H1 (cell line): ENCODE results near the gene CDC27. TPM values are rescaled to one million over a fixed set of nuclear protein-coding genes. Genes with fewer than 3 reads are reported as not detected.

Experiments
- CTCF ChIA-PET: fragments of 300-600 bp; sonication (Branson Sonifier 250); formaldehyde crosslinking; loops from one replicate; lab custom pipeline; 2021; ENCODE audit not compliant: partially characterized antibody; lab: Charles Lee
- POLR2A ChIA-PET: fragments of 300-600 bp; sonication (Branson Sonifier 250); formaldehyde crosslinking; loops from one replicate; lab custom pipeline; 2021; ENCODE audit warnings: inconsistent platforms; ENCODE audit not compliant: partially characterized antibody; lab: Charles Lee
- DNase-seq, 2 experiments: peaks; one replicate each; pipeline versions ENCODE4 v3.0.0 to v3.0.0-alpha.2; 2010 to 2022; ENCODE audit warnings: low spot score in 2 of 2, low read depth in 1 of 2, mixed read lengths in 1 of 2
- FAIRE-seq: peaks from 2 replicates; lab custom pipeline; 2011; peaks lifted over from hg19 to GRCh38; lab: Jason Lieb, UNC
- H2AFZ ChIP-seq: 2 replicates; pipeline ENCODE4 v1.8.1; 2012; ENCODE audit warnings: low read length, inconsistent platforms
- H2AK5ac ChIP-seq: 2 replicates; pipeline ENCODE4 v1.6.1; 2013; ENCODE audit warnings: low read depth, low read length
- H2BK120ac ChIP-seq: replicated peaks from 2 replicates; pipeline ENCODE3; 2013; ENCODE audit warnings: low read depth, low read length, inconsistent platforms
- H2BK12ac ChIP-seq: 2 replicates; pipeline ENCODE4 v1.6.1; 2013; ENCODE audit warnings: low read depth, low read length
- H2BK15ac ChIP-seq: 2 replicates; pipeline ENCODE4 v1.6.1; 2013; ENCODE audit warnings: low read length
- H2BK20ac ChIP-seq: 2 replicates; pipeline ENCODE4 v1.6.1; 2013; ENCODE audit warnings: low read length
- H2BK5ac ChIP-seq: 2 replicates; pipeline ENCODE4 v1.6.1; 2013; ENCODE audit warnings: low read depth, low read length
- H3K14ac ChIP-seq: 2 replicates; pipeline ENCODE4 v1.6.1; 2013; ENCODE audit warnings: inconsistent platforms; ENCODE audit not compliant: insufficient read length
- H3K18ac ChIP-seq: 2 replicates; pipeline ENCODE4 v1.6.1; 2013; ENCODE audit warnings: low read length; ENCODE audit errors: extremely low read depth
- H3K23ac ChIP-seq: 2 replicates; pipeline ENCODE4 v1.6.1; 2013; ENCODE audit warnings: inconsistent platforms; ENCODE audit not compliant: insufficient read length
- H3K23me2 ChIP-seq: 2 replicates; pipeline ENCODE4 v1.6.1; 2013; ENCODE audit warnings: low read depth, low read length
- H3K27ac ChIP-seq: 2 replicates; pipeline ENCODE4 v1.6.1; 2011; ENCODE audit warnings: low read depth, low read length, inconsistent platforms
- H3K27me3 ChIP-seq, 4 experiments: replicated peaks in 1 of 4; 1 replicate in 1 of 4; 2 replicates in 3 of 4; pipeline versions ENCODE4 v1.6.1 to v1.8.1; 2011 to 2013; ENCODE audit warnings: low read length in 3 of 4, mild to moderate bottlenecking in 3 of 4, inconsistent platforms in 2 of 4, mixed read lengths in 2 of 4, moderate library complexity in 1 of 4; ENCODE audit not compliant: control insufficient read depth in 3 of 4, insufficient read depth in 3 of 4; ENCODE audit errors: extremely low read depth in 1 of 4
- H3K36me3 ChIP-seq, 4 experiments: 2 replicates each; pipeline versions ENCODE4 v1.6.1 to v1.8.1; 2011 to 2013; ENCODE audit warnings: mild to moderate bottlenecking in 4 of 4, low read length in 3 of 4, moderate library complexity in 2 of 4, control low read depth in 1 of 4, inconsistent platforms in 1 of 4; ENCODE audit not compliant: insufficient read depth in 4 of 4, control insufficient read depth in 2 of 4
- H3K4ac ChIP-seq: replicated peaks from 2 replicates; pipeline ENCODE3; 2013; ENCODE audit warnings: low read length, low read depth, mixed read lengths, inconsistent platforms; ENCODE audit not compliant: insufficient read length
- H3K4me1 ChIP-seq, 4 experiments: replicated peaks in 1 of 4; 1 replicate in 1 of 4; 2 replicates in 3 of 4; pipeline versions ENCODE4 v1.6.1 to v1.8.1; 2011 to 2013; ENCODE audit warnings: low read length in 3 of 4, inconsistent platforms in 2 of 4, mixed read lengths in 1 of 4; ENCODE audit not compliant: insufficient read depth in 4 of 4, control insufficient read depth in 3 of 4
- H3K4me2 ChIP-seq, 2 experiments: 2 replicates each; pipeline versions ENCODE4 v1.6.1 to v1.8.1; 2011 to 2013; ENCODE audit warnings: low read depth in 2 of 2, low read length in 2 of 2, control low read depth in 1 of 2, inconsistent platforms in 1 of 2, mild to moderate bottlenecking in 1 of 2; ENCODE audit not compliant: insufficient read depth in 1 of 2
- H3K4me3 ChIP-seq, 4 experiments: fragments of 200-600, 300-600 bp in 1 of 4; sonication (generic), shearing (Covaris generic), sonication (Bioruptor Twin) in 1 of 4; 2 replicates each; pipeline versions ENCODE4 v1.5.1 to v1.8.1; 2011 to 2016; ENCODE audit warnings: low read length in 4 of 4, low read depth in 3 of 4, control low read depth in 2 of 4, inconsistent platforms in 2 of 4, mild to moderate bottlenecking in 2 of 4, mixed read lengths in 1 of 4, moderate library complexity in 1 of 4; ENCODE audit not compliant: insufficient read depth in 2 of 4; ENCODE audit errors: extremely low read depth in 1 of 4
- H3K56ac ChIP-seq: replicated peaks from 2 replicates; pipeline ENCODE3; 2013; ENCODE audit warnings: low read depth, mild to moderate bottlenecking, mixed read lengths, low read length, inconsistent platforms; ENCODE audit not compliant: insufficient read length
- H3K79me1 ChIP-seq: 2 replicates; pipeline ENCODE4 v1.6.1; 2013; ENCODE audit warnings: low read depth, low read length, control low read depth
- H3K79me2 ChIP-seq, 2 experiments: 2 replicates each; pipeline versions ENCODE4 v1.6.1 to v1.8.1; 2012 to 2013; ENCODE audit warnings: low read length in 2 of 2, mild to moderate bottlenecking in 2 of 2, inconsistent platforms in 1 of 2; ENCODE audit not compliant: insufficient read depth in 2 of 2, control insufficient read depth in 1 of 2
- H3K9ac ChIP-seq, 4 experiments: replicated peaks in 1 of 4; 1 replicate in 1 of 4; 2 replicates in 3 of 4; pipeline versions ENCODE4 v1.6.1 to v1.8.1; 2011 to 2013; ENCODE audit warnings: low read depth in 3 of 4, low read length in 3 of 4, control low read depth in 2 of 4, mild to moderate bottlenecking in 2 of 4, moderate library complexity in 2 of 4, inconsistent platforms in 1 of 4; ENCODE audit errors: extremely low read depth in 1 of 4
- H3K9me3 ChIP-seq, 2 experiments: 2 replicates each; pipeline versions ENCODE4 v1.6.1 to v1.8.1; 2012 to 2013; ENCODE audit warnings: mild to moderate bottlenecking in 2 of 2, moderate library complexity in 2 of 2, control low read depth in 1 of 2, inconsistent platforms in 1 of 2, low read depth in 1 of 2, low read length in 1 of 2, mixed read lengths in 1 of 2; ENCODE audit not compliant: insufficient read depth in 2 of 2
- H4K20me1 ChIP-seq, 2 experiments: replicated peaks in 1 of 2; 2 replicates each; pipeline versions ENCODE3 to v1.8.1; 2011 to 2013; ENCODE audit warnings: inconsistent platforms in 2 of 2, low read length in 2 of 2, mild to moderate bottlenecking in 1 of 2; ENCODE audit not compliant: insufficient read depth in 2 of 2, control insufficient read depth in 1 of 2
- H4K5ac ChIP-seq: 2 replicates; pipeline ENCODE4 v1.6.1; 2013; ENCODE audit warnings: low read length, low read depth, mixed read lengths, inconsistent platforms; ENCODE audit not compliant: insufficient read length
- H4K8ac ChIP-seq: 2 replicates; pipeline ENCODE4 v1.8.0; 2013; ENCODE audit warnings: mild to moderate bottlenecking, moderate library complexity, low read length, inconsistent platforms; ENCODE audit not compliant: insufficient read depth; ENCODE audit errors: extremely low read depth
- H4K91ac ChIP-seq: replicated peaks from 2 replicates; pipeline ENCODE3; 2013; ENCODE audit warnings: low read length, mixed read lengths, inconsistent platforms; ENCODE audit not compliant: insufficient read length
- CHD1 ChIP-seq: IDR thresholded peaks from 2 replicates; pipeline ENCODE4 v1.6.1; 2012; ENCODE audit warnings: low read depth, low read length, improper control_type of control experiment
- EGR1 ChIP-seq: IDR thresholded peaks from 2 replicates; pipeline ENCODE4 v1.6.1; 2011; ENCODE audit warnings: low read depth, low read length, borderline replicate concordance
- WGBS, 2 experiments: shearing (Covaris generic) in 1 of 2; methylation state at CpG; one replicate each; pipeline versions ENCODE4 v1.1.6 to v1.1.7; 2013 to 2015; ENCODE audit warnings: low lambda C conversion rate in 2 of 2, mixed read lengths in 2 of 2, inconsistent platforms in 1 of 2, low coverage in 1 of 2, missing lambda C conversion rate in 1 of 2; ENCODE audit not compliant: insufficient replicate concordance in 2 of 2, insufficient coverage in 1 of 2, insufficient read length in 1 of 2; ENCODE audit errors: extremely low coverage in 1 of 2, missing lambda C conversion rate in 1 of 2; 5-methylcytosine and 5-hydroxymethylcytosine counted together
- polyA plus RNA-seq, 7 experiments: library from polyadenylated mRNA; depleted of rRNA in 3 of 7; stranded (reverse) in 5 of 7; unstranded in 2 of 7; fragments of >200 nt in 5 of 7; fragments of 200-250 nt in 2 of 7; gene quantifications; 1 replicate in 5 of 7; 2 replicates in 1 of 7; 4 replicates in 1 of 7; pipeline versions ENCODE4 v1.2.1 to v1.2.3, GENCODE V29; 2011 to 2013; ENCODE audit warnings: missing spikeins in 2 of 7, mixed read lengths in 2 of 7
- total RNA-seq: library from RNA; stranded (reverse); fragmentation: NEBNext Ultra II Directional; extraction: Animal tissue kit (Norgen Biotek cat#: 25700); gene quantifications from 2 replicates; pipeline ENCODE4 v1.2.1, GENCODE V29; 2021

The CDC27 gene
- total and polyA plus RNA-seq, 2 of the 8 experiments (the other 6 are each of a cell fraction or from before 2014, with no cell fraction given): 41.9 to 87.5 TPM

GRCh38 chr17:47078801-47079200 lies 110.3 kb downstream of the CDC27 start:
- POLR2A ChIA-PET: no interaction called here
- DNase-seq (no peak), FAIRE-seq (no peak)
- Histone ChIP-seq H3K4me3 (no peak overlapping the region), H3K23ac (no peak overlapping the region), H4K91ac (no peak overlapping the region), H3K27ac (no peak overlapping the region), H2BK5ac (no peak overlapping the region), H3K36me3 (no peaks in the 10 kb centered on the region), H4K5ac (no peak overlapping the region), H3K18ac (no peak overlapping the region), H3K27me3 (no peaks in the 10 kb centered on the region), H3K4me1 (no peaks in the 10 kb centered on the region), H4K20me1 (no peaks in the 10 kb centered on the region), H3K9ac (no peak overlapping the region), H3K56ac (no peak overlapping the region), H2BK12ac (no peak overlapping the region), H2BK20ac (no peak overlapping the region), H4K8ac (no peak overlapping the region), H2AK5ac (no peak overlapping the region), H3K14ac (no peak overlapping the region), H3K23me2 (no peaks in the 10 kb centered on the region), H3K9me3 (no peaks in the 10 kb centered on the region), H2BK120ac (no peak overlapping the region), H3K4me2 (no peak overlapping the region), H2BK15ac (no peak overlapping the region), H3K4ac (no peak overlapping the region), H3K79me1 (no peaks in the 10 kb centered on the region), H3K79me2 (peaks cover 0 to 10% of the 10 kb centered on the region in 2 experiments; a peak in 2 of 4 replicates), H2AFZ (no peak overlapping the region)
- WGBS, 2 experiments: 92% methylated on average over 3 of the region's 3 CpGs; no CpG with 5 or more reads in 1 of the 2 experiments
- CTCF ChIA-PET: interaction anchor here (0.9 kb wide), 1 partner anchor 137 kb away, joined by 3 read pairs; no protein-coding TSS in a partner anchor
- no peak for TF ChIP-seq CHD1
- no peak for TF ChIP-seq EGR1
